GM20431 (cell line): ENCODE data around the gene EXOC3L2.

Experiments
- in situ Hi-C: fragments of 300-500 bp; cut with MseI, MboI; formaldehyde crosslinking; loops from one replicate; pipeline ENCODE4 v1.15.0; 2020; ENCODE audit warnings: low sequenced_read_pairs; ENCODE audit not compliant: unreplicated experiment

Gene EXOC3L2

DNA sequence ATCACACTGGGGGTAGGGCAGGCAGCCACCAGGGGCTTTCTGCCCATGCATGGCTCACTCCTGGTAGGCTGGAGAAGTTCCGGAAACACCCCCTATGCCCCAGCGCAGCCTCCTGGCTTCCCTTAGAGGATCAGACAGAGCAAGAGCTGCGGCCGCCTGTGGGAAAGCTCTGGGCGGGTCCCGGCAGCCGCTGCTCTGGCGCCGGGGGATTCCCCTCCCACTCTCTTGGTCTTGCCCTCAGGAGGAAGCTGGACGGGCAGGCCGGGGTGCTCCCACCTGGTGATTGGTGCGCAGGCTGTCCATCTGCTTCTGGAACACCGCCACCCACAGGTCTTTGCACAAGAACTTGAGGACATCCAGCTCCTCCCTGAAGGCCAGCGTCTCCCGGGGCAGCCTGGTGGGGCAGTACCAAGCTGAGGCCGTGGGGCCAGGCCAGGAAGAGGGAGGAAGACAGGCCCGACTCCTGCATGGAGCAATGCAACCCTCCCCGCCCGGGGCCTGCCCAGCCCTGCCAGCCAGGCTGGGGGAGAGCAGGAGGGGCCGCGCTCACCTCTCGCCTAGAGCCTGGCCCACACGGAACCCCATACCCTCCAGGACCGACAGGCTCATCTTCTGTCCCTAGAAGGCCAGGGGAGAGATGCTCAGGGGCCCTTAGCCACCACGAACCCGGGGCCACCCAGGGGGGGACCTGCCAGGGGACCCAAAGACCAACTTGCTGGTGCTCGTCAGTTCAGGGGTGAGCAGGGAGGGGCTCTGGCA is 80.5 kb downstream of the EXOC3L2 start:
- in situ Hi-C loops = no loop called here

DNA sequence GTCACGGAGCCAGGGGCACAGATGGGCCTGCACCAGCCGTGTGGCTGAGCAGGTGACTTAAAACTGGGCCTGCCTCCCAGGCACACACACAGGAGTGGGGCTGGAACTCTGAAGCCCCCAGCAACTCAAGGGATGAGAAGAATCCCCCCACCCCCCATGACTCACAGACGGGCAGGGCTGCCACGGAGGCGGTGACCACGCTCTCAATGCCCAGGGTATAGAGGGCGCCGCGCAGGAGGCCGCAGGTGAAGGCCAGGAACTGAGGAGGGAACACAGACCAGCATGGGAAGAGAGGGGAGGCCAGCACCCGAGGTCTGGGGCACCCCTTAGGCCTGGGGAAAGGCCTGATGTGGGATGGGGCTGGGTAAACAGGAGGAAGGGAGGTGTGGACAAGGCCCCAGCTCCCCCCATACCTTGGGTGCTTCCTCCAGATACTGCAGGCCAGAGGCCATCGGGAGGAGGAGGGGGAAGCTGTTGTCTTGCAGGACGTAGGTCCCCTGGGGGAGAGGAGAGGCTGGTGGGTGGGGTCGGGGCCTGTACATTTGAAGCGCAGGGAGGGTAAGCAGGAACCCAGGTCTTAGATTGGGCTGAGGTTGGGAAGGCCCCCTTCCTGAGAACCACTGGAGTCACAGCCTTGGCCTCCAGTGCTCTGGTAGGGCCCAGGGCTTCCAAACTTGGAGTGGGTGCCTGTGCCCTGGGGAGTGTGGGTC is 81.3 kb downstream of the EXOC3L2 start:
- in situ Hi-C loops = no loop called here

DNA sequence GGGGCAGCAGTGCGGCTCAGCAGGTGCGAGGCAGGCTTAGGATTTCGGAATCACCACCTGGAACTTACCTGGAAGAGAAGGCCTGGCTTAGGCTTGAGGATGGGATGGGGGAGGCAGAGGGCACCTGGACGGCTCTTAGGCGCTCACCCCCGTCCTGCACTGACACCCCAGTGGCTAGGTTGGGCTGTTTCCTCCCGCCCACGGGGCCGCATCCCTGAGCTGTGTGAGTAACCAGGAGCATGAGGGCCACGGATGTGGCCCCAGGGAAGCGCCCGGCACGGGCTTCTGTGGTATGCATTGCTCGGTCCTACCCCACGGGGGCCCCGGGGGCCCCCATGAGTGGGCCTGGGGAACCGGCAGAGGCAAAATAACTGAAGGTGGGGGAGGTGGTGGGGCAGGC is 82.1 kb downstream of the EXOC3L2 start:
- in situ Hi-C loops = no loop called here

DNA sequence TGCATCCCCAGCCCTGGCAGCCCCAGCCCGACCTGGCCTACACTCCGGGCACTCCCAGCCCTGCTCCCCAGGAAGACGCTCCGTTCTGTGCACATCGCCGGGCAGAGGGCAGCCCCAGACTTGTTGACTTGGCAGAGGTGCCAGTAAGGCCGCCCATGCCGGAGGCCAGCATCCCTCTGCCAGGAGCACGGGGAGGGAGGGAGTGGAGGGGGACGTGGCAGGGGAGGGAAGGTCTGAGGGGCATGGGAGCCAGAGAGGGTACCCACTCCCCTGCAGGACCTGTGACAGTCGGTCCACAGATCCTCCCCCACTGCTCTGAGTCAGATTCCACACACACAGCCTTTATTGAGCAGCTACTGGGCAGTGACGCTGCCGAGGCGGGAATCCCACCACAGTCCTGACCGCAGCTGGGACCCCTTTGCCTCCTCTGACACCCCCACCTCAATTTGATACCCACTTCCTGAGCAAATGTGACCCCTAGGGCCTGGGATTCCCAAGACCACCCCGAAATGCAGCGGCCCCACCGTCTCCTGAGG is 82.5 kb downstream of the EXOC3L2 start:
- in situ Hi-C loops = no loop called here
